Panc1 (cell line): Measurements from ENCODE around the gene B3GNT4. TPM values are rescaled to one million over a fixed set of nuclear protein-coding genes. Genes with fewer than 3 reads are reported as not detected.
"Not testable (repeated sequence)": the region's sequence is repeated elsewhere in the genome, so short reads cannot be mapped to it uniquely, and the experiment has no call there.

Experiments
- ATAC-seq: fragments of 200-7000 bp; cut with Tn5 transposase; 2 replicates; pipeline ENCODE4 v1.9.1; 2020; ENCODE audit warnings: mild to moderate bottlenecking, moderate library complexity
- BruUV-seq: library from RNA; stranded (reverse); fragments of 400-500 nt; replicated peaks from 2 replicates; lab custom pipeline; 2021; lab: Mats Ljungman, UMichigan
- CTCF ChIA-PET: fragments of 300-600 bp; sonication (Branson Sonifier 250); formaldehyde crosslinking; loops from one replicate; lab custom pipeline; 2022; ENCODE audit warnings: antibody characterized with exemption; lab: Charles Lee
- POLR2A ChIA-PET: fragments of 300-600 bp; sonication (Branson Sonifier 250); formaldehyde crosslinking; loops from one replicate; lab custom pipeline; 2022; ENCODE audit warnings: antibody characterized with exemption; lab: Charles Lee
- DNase-seq: peaks from one replicate; pipeline ENCODE4 v3.0.0-alpha.2; 2010; ENCODE audit warnings: low read depth, low spot score
- H3K27ac ChIP-seq: 2 replicates; pipeline ENCODE4 v1.5.1; 2011; ENCODE audit warnings: mild to moderate bottlenecking, low read length, inconsistent platforms
- H3K27me3 ChIP-seq: fragments of 200-500 bp; sonication (Bioruptor generic); 2 replicates; pipeline ENCODE4 v1.6.0; 2014; ENCODE audit warnings: low read length, inconsistent platforms; ENCODE audit not compliant: control insufficient read depth, insufficient read depth
- H3K36me3 ChIP-seq: fragments of 200-500 bp; sonication (Bioruptor generic); 2 replicates; pipeline ENCODE4 v1.5.1; 2014; ENCODE audit warnings: inconsistent platforms, mild to moderate bottlenecking, low read length, moderate library complexity; ENCODE audit not compliant: control insufficient read depth, insufficient read depth
- H3K4me1 ChIP-seq: 2 replicates; pipeline ENCODE4 v1.5.1; 2011; ENCODE audit warnings: inconsistent platforms, mild to moderate bottlenecking, low read length, moderate library complexity; ENCODE audit not compliant: control insufficient read depth, insufficient read depth
- H3K4me3 ChIP-seq, 2 experiments: 2 replicates each; pipeline ENCODE4 v1.5.1; 2011 to 2012; ENCODE audit warnings: low read depth in 2 of 2, low read length in 2 of 2, mild to moderate bottlenecking in 2 of 2, inconsistent platforms in 1 of 2, moderate library complexity in 1 of 2
- H3K9me3 ChIP-seq: fragments of 200-500 bp; sonication (Bioruptor generic); 2 replicates; pipeline ENCODE4 v1.5.1; 2014; ENCODE audit warnings: low read depth, mild to moderate bottlenecking, inconsistent platforms, low read length, moderate library complexity; ENCODE audit not compliant: control insufficient read depth, insufficient read depth
- POLR2AphosphoS5 ChIP-seq: IDR thresholded peaks from 2 replicates; pipeline ENCODE4 v1.6.1; 2012; ENCODE audit warnings: mild to moderate bottlenecking, low read depth, low read length, moderate library complexity
- REST ChIP-seq, 2 experiments: IDR thresholded peaks; 2 replicates each; pipeline ENCODE4 v1.6.1; 2011 to 2012; ENCODE audit warnings: low read depth in 2 of 2, control low read depth in 1 of 2, low read length in 1 of 2, mild to moderate bottlenecking in 1 of 2, moderate library complexity in 1 of 2; ENCODE audit not compliant: insufficient read depth in 1 of 2
- SIN3A ChIP-seq: IDR thresholded peaks from 2 replicates; pipeline ENCODE4 v1.6.1; 2012; ENCODE audit warnings: low read depth, mild to moderate bottlenecking, low read length, moderate library complexity, borderline replicate concordance; ENCODE audit not compliant: insufficient read depth
- TCF7L2 ChIP-seq: IDR thresholded peaks from 2 replicates; pipeline ENCODE4 v1.6.1; 2011; ENCODE audit warnings: mild to moderate bottlenecking, low read depth, low read length, inconsistent platforms
- in situ Hi-C: cut with HindIII; loops from 2 replicates; pipeline ENCODE4 v1.10.0; 2016; ENCODE audit warnings: low sequenced_read_pairs, low pct_unique_long_range_greater_than_20kb
- intact Hi-C: fragments of 100-400 bp; cut with micrococcal nuclease; formaldehyde crosslinking; loops from one replicate; pipeline ENCODE4 v1.10.0; 2022; ENCODE audit not compliant: unreplicated experiment
- total RNA-seq: library from RNA; stranded (reverse); gene quantifications from one replicate; pipeline ENCODE4 v1.2.1, GENCODE V29; 2021; ENCODE audit not compliant: unreplicated experiment
- TF ChIP-seq, protein P1 (sequence below): fragments of 450-650 bp; IDR thresholded peaks from 2 replicates; pipeline ENCODE4 v1.5.1; 2017; ENCODE audit warnings: mild to moderate bottlenecking

B3GNT4 gene
- total RNA-seq, 1 experiment from 2014 or later: 1.8 TPM

DNA sequence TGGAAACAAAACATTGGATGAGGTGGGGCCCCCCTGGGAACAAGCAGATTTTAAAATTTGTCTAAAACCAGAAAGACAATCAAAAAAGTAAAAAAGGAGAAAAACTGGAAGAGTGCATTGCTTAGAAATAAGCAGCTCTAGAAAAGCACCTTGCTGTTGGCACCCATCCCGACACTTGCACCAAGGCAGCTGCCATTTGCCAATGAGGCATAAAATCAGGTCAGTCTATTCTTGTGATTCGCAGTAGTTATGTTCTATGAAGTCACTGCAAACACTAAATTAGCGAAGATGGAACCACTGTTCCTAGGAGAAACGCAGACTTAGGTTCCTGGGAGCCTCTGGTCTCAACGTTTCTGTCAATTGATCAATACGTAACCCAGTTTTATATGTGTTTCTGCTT, 46.5 kb downstream of the B3GNT4 start:
- DNase-seq (no peak), ATAC-seq (no peak)
- H3K9me3 ChIP-seq: no peaks in the 10 kb centered on the region
- H3K27me3 ChIP-seq: no peaks in the 10 kb centered on the region
- in situ Hi-C loops: no loop called here
- ChIA-PET CTCF (no interaction called here), POLR2A (no interaction called here)
- TF ChIP-seq TCF7L2: no peak
- no peak for TF ChIP-seq REST (IDR thresholded peaks at IDR 0.05; ENCODE audit: insufficient read depth in 1 of 2, low read depth in 2 of 2, low read length in 1 of 2)
- intact Hi-C loops: no loop called here
- H3K36me3 ChIP-seq: peaks cover 2% of the 10 kb centered on the region; the same call in 1 of the 2 replicates
- no peak overlapping the region for H3K4me3 ChIP-seq
- H3K27ac ChIP-seq: no peak overlapping the region
- H3K4me1 ChIP-seq: no peaks in the 10 kb centered on the region
- no TSS peak for BruUV-seq

DNA sequence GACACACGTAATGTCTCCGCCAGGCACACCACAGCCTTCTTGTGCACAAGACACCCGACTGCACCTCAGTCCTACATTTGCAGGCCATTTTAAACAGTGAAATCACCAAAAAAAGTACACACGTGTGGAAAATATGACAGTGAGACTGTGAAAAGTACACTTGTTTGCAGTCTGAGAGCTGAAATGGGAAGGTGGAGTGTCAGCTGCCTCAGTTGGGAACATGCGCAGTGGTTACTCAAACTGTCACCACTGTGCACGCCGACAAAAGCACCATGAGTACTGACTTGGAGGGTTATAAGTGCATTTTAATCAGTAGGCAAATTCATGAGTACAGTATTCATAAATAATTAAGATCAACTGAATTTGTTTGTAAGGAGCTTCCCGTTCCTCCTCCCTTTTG, 47.0 kb downstream of the B3GNT4 start:
- TF ChIP-seq TCF7L2 (no peak), REST (IDR thresholded peaks at IDR 0.05; ENCODE audit: insufficient read depth in 1 of 2, low read depth in 2 of 2, low read length in 1 of 2) (no peak), SIN3A (no peak), POLR2AphosphoS5 (no peak)
- TF ChIP-seq, protein P1, sequence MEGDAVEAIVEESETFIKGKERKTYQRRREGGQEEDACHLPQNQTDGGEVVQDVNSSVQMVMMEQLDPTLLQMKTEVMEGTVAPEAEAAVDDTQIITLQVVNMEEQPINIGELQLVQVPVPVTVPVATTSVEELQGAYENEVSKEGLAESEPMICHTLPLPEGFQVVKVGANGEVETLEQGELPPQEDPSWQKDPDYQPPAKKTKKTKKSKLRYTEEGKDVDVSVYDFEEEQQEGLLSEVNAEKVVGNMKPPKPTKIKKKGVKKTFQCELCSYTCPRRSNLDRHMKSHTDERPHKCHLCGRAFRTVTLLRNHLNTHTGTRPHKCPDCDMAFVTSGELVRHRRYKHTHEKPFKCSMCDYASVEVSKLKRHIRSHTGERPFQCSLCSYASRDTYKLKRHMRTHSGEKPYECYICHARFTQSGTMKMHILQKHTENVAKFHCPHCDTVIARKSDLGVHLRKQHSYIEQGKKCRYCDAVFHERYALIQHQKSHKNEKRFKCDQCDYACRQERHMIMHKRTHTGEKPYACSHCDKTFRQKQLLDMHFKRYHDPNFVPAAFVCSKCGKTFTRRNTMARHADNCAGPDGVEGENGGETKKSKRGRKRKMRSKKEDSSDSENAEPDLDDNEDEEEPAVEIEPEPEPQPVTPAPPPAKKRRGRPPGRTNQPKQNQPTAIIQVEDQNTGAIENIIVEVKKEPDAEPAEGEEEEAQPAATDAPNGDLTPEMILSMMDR: no peak
- ATAC-seq (no peak), DNase-seq (no peak)
- Histone ChIP-seq H3K9me3 (no peaks in the 10 kb centered on the region), H3K4me3 (no peak overlapping the region), H3K27me3 (no peaks in the 10 kb centered on the region), H3K36me3 (peaks cover 2% of the 10 kb centered on the region; the same call in 1 of the 2 replicates), H3K27ac (no peak overlapping the region), H3K4me1 (no peaks in the 10 kb centered on the region)
- ChIA-PET POLR2A (no interaction called here), CTCF (no interaction called here)
- BruUV-seq: no TSS peak
- intact Hi-C loops (no loop called here), in situ Hi-C loops (no loop called here)

DNA sequence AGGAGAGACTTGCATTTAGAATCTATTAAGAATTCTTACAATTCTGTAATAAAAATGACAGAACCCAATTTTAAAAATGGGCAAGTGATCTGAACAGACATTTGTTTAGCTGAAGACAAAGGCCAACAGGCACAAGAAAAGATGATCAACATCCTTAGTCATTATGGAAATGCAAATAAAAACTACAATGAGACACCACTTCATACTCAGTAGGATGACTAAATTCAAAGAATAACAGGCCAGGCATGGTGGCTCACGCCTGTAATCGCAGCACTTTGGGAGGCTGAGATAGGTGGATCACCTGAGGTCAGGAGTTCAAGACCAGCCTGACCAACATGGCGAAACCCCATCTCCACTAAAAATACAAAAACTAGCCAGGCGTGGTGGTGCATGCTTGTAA, 55.0 kb downstream of the B3GNT4 start:
- in situ Hi-C loops, POLR2A ChIA-PET, DNase-seq, H3K27ac ChIP-seq, H3K4me3 ChIP-seq, ATAC-seq, H3K27me3 ChIP-seq, H3K4me1 ChIP-seq, BruUV-seq, H3K9me3 ChIP-seq, intact Hi-C loops: not testable (repeated sequence)
- CTCF ChIA-PET: interaction anchor here (0.7 kb wide), 1 partner anchor 26 kb away, joined by 7 read pairs; no protein-coding TSS in a partner anchor
- peaks cover 13% of the 10 kb centered on the region; the same call in 1 of the 2 replicates for H3K36me3 ChIP-seq
